ENCODE results near the gene AFF4. TPM values are rescaled to one million over a fixed set of nuclear protein-coding genes. Genes with fewer than 3 reads are reported as not detected.
"Not testable (repeated sequence)": the region's sequence is repeated elsewhere in the genome, so short reads cannot be mapped to it uniquely, and the experiment has no call there.

Gene AFF4
- total RNA-seq, 2 experiments from 2014 or later: 20.9 to 29.3 TPM

GRCh38 chr5:132870801-132871200, 92.6 kb downstream of the AFF4 start:
- Mint-ChIP-seq H3K36me3 (ENCODE audit: low read depth) (peaks cover 53% of the 10 kb centered on the region), H3K27me3 (no peaks in the 10 kb centered on the region), H3K27ac (no peak overlapping the region), H3K4me3 (no peak overlapping the region), H3K9me3 (ENCODE audit: low read depth) (no peaks in the 10 kb centered on the region), H3K4me1 (peaks cover 20% of the 10 kb centered on the region)
- intact Hi-C loops (cut with DNase I, micrococcal nuclease): no loop called here
- DNase-seq: no peak
- ATAC-seq: no peak
- ChIA-PET POLR2A (no interaction called here), CTCF (interaction anchor here (1.6 to 1.8 kb wide), 2 partner anchors 10 to 42 kb away, joined by 4 to 6 read pairs; no protein-coding TSS in a partner anchor)

GRCh38 chr5:132868754-132869153, 94.7 kb downstream of the AFF4 start:
- DNase-seq (no peak), ATAC-seq (no peak)
- ChIA-PET POLR2A (interaction anchor here (0.7 kb wide), 1 partner anchor 37 kb away, joined by 3 read pairs; no protein-coding TSS in a partner anchor), CTCF (interaction anchor here (0.6 to 1.4 kb wide), 5 partner anchors 9 to 219 kb away, joined by 3 to 7 read pairs (median 3); no protein-coding TSS in a partner anchor)
- H3K27me3 Mint-ChIP-seq: no peaks in the 10 kb centered on the region
- peaks cover 26% of the 10 kb centered on the region for H3K4me1 Mint-ChIP-seq
- peaks cover 50% of the 10 kb centered on the region for H3K36me3 Mint-ChIP-seq (ENCODE audit: low read depth)
- intact Hi-C loops (cut with DNase I, micrococcal nuclease): loop anchor here in 1 of 2 experiments (5.0 to 10.0 kb wide), 2 partner anchors 576 to 1234 kb away; partner anchors contain the start of genes RAPGEF6 and SLC22A4
- no peaks in the 10 kb centered on the region for H3K9me3 Mint-ChIP-seq (ENCODE audit: low read depth)
- peak overlapping the region; percentile 24 for H3K4me3 Mint-ChIP-seq
- peak overlapping the region; percentile 55 for H3K27ac Mint-ChIP-seq

- DNase-seq (no peak), ATAC-seq (no peak)
- H3K27me3 Mint-ChIP-seq: no peaks in the 10 kb centered on the region
- peak overlapping the region; percentile 100 for H3K27ac Mint-ChIP-seq
- ChIA-PET CTCF (interaction anchor here (0.6 to 2.7 kb wide), 5 partner anchors 16 to 492 kb away, joined by 3 to 5 read pairs (median 3); partner anchors contain the start of gene SHROOM1), POLR2A (interaction anchor here (0.6 to 1.9 kb wide), 6 partner anchors 10 to 1356 kb away, joined by 3 to 4 read pairs (median 3); partner anchors contain the start of gene RAD50)
- no peaks in the 10 kb centered on the region for H3K9me3 Mint-ChIP-seq (ENCODE audit: low read depth)
- H3K4me1 Mint-ChIP-seq: peaks cover 26% of the 10 kb centered on the region
- peak overlapping the region; percentile 99 for H3K4me3 Mint-ChIP-seq
- peaks cover 42% of the 10 kb centered on the region for H3K36me3 Mint-ChIP-seq (ENCODE audit: low read depth)
- intact Hi-C loops (cut with DNase I, micrococcal nuclease): loop anchor here (2.0 to 10.0 kb wide), 3 partner anchors 184 to 1232 kb away; partner anchors contain the start of genes RAPGEF6 (in 1 of the 2) and SLC22A4 (in 1 of the 2)
Observed at GRCh38 chr5:132867046-132867451, 96.4 kb downstream of the AFF4 start.

GRCh38 chr5:132866342-132867045, 96.9 kb downstream of the AFF4 start, which contains the start of the genes GDF9 and UQCRQ:
Gene GDF9 (minus strand): TSS chr5:132866469. CDS start chr5:132864533, 1,936 bp downstream.
Gene UQCRQ (plus strand): TSS chr5:132866642. CDS start chr5:132866882, 240 bp downstream.
- Mint-ChIP-seq H3K9me3 (ENCODE audit: low read depth) (no peaks in the 10 kb centered on the region), H3K36me3 (ENCODE audit: low read depth) (peaks cover 36% of the 10 kb centered on the region), H3K4me1 (peaks cover 26% of the 10 kb centered on the region), H3K4me3 (peak within 1 kb of the TSS; percentile 99), H3K27me3 (no peaks in the 10 kb centered on the region), H3K27ac (peak within 1 kb of the TSS; percentile 100)
- intact Hi-C loops (cut with DNase I, micrococcal nuclease): loop anchor here (1.0 to 10.0 kb wide), 10 partner anchors 36 to 1232 kb away; partner anchors contain the start of genes AFF4 (in 2 of the 2), SHROOM1 (in 2 of the 2), C5orf15 (in 1 of the 2) and KIF3A (in 1 of the 2)
- ATAC-seq (peak; percentile 99), DNase-seq (peak; percentile 94)
- POLR2A ChIA-PET: interaction anchor here (0.5 to 1.9 kb wide), 8 partner anchors 11 to 1357 kb away, joined by 3 to 4 read pairs (median 3); partner anchors contain the start of genes RAD50 and SOWAHA
- CTCF ChIA-PET: interaction anchor here (0.6 to 2.7 kb wide), 5 partner anchors 17 to 491 kb away, joined by 3 to 5 read pairs (median 3); partner anchors contain the start of gene SHROOM1

GRCh38 chr5:132865668-132866341, 97.6 kb downstream of the AFF4 start:
- peak overlapping the region; percentile 99 for H3K4me3 Mint-ChIP-seq
- intact Hi-C loops (cut with DNase I, micrococcal nuclease): loop anchor here (1.0 to 10.0 kb wide), 10 partner anchors 36 to 1231 kb away; partner anchors contain the start of genes AFF4 (in 2 of the 2), SHROOM1 (in 2 of the 2), C5orf15 (in 1 of the 2) and KIF3A (in 1 of the 2)
- peaks cover 31% of the 10 kb centered on the region for H3K36me3 Mint-ChIP-seq (ENCODE audit: low read depth)
- POLR2A ChIA-PET: interaction anchor here (0.5 to 1.9 kb wide), 4 partner anchors 46 to 309 kb away, joined by 3 to 5 read pairs (median 4); partner anchors contain the start of genes RAD50 and SOWAHA
- no peaks in the 10 kb centered on the region for H3K9me3 Mint-ChIP-seq (ENCODE audit: low read depth)
- CTCF ChIA-PET: interaction anchor here (1.0 to 2.7 kb wide), 4 partner anchors 17 to 128 kb away, joined by 3 to 5 read pairs (median 4); partner anchors contain the start of genes KIF3A and SHROOM1
- peak overlapping the region; percentile 100 for H3K27ac Mint-ChIP-seq
- ATAC-seq: peak; percentile 30
- no peaks in the 10 kb centered on the region for H3K27me3 Mint-ChIP-seq
- DNase-seq: no peak
- peaks cover 26% of the 10 kb centered on the region for H3K4me1 Mint-ChIP-seq

- peaks cover 2% of the 10 kb centered on the region for H3K27me3 Mint-ChIP-seq
Observed at GRCh38 chr5:132860742-132861141, 102.7 kb downstream of the AFF4 start.

GRCh38 chr5:132859889-132860437, 103.5 kb downstream of the AFF4 start:
- H3K36me3 Mint-ChIP-seq (ENCODE audit: low read depth): no peaks in the 10 kb centered on the region
- H3K4me1 Mint-ChIP-seq: peaks cover 2% of the 10 kb centered on the region
- no peaks in the 10 kb centered on the region for H3K9me3 Mint-ChIP-seq (ENCODE audit: low read depth)
- ATAC-seq (no peak), DNase-seq (no peak)
- CTCF ChIA-PET: interaction anchor here (0.8 to 1.3 kb wide), 2 partner anchors 9 to 334 kb away, joined by 3 read pairs; no protein-coding TSS in a partner anchor
- H3K27ac Mint-ChIP-seq: no peak overlapping the region
- H3K4me3 Mint-ChIP-seq: no peak overlapping the region
- H3K27me3 Mint-ChIP-seq: peaks cover 2% of the 10 kb centered on the region
- intact Hi-C loops (cut with DNase I, micrococcal nuclease): loop anchor here in 1 of 2 experiments (10.0 kb wide), 1 partner anchor 1225 kb away; the partner anchor contains the start of gene RAPGEF6
- POLR2A ChIA-PET: no interaction called here

More at GRCh38 chr5:132860742-132861141, 102.7 kb downstream of the AFF4 start:
- DNase-seq: no peak
- H3K36me3 Mint-ChIP-seq (ENCODE audit: low read depth): no peaks in the 10 kb centered on the region
- peaks cover 7% of the 10 kb centered on the region for H3K4me1 Mint-ChIP-seq
- H3K27ac Mint-ChIP-seq: no peak overlapping the region
- intact Hi-C loops (cut with DNase I, micrococcal nuclease): loop anchor here in 1 of 2 experiments (10.0 kb wide), 1 partner anchor 1226 kb away; the partner anchor contains the start of gene RAPGEF6
- H3K9me3 Mint-ChIP-seq (ENCODE audit: low read depth): no peaks in the 10 kb centered on the region
- no peak for ATAC-seq
- POLR2A ChIA-PET: no interaction called here
- CTCF ChIA-PET: interaction anchor here (0.9 to 1.2 kb wide), 3 partner anchors 9 to 31 kb away, joined by 3 to 6 read pairs (median 4); partner anchors contain the start of gene SHROOM1
- H3K4me3 Mint-ChIP-seq: no peak overlapping the region

- ChIA-PET CTCF (no interaction called here), POLR2A (no interaction called here)
- Mint-ChIP-seq H3K36me3 (ENCODE audit: low read depth) (no peaks in the 10 kb centered on the region), H3K27ac (no peak overlapping the region), H3K4me3 (no peak overlapping the region), H3K27me3 (peaks cover 2% of the 10 kb centered on the region), H3K4me1 (peaks cover 2% of the 10 kb centered on the region), H3K9me3 (ENCODE audit: low read depth) (no peaks in the 10 kb centered on the region)
- DNase-seq (no peak), ATAC-seq (no peak)
- intact Hi-C loops (cut with DNase I, micrococcal nuclease): no loop called here
Observed at GRCh38 chr5:132856011-132856410, 107.4 kb downstream of the AFF4 start.

- H3K27ac Mint-ChIP-seq; POLR2A ChIA-PET; DNase-seq; H3K36me3 Mint-ChIP-seq (ENCODE audit: low read depth); H3K27me3 Mint-ChIP-seq; intact Hi-C loops (cut with DNase I, micrococcal nuclease); H3K9me3 Mint-ChIP-seq (ENCODE audit: low read depth); H3K4me1 Mint-ChIP-seq; H3K4me3 Mint-ChIP-seq; ATAC-seq: not testable (repeated sequence)
- CTCF ChIA-PET: interaction anchor here (0.6 to 1.6 kb wide), 5 partner anchors 9 to 354 kb away, joined by 3 to 6 read pairs (median 3); no protein-coding TSS in a partner anchor
Observed at GRCh38 chr5:132854992-132855391, 108.4 kb downstream of the AFF4 start.

GRCh38 chr5:132854301-132854700, 109.1 kb downstream of the AFF4 start:
- POLR2A ChIA-PET: no interaction called here
- intact Hi-C loops (cut with DNase I, micrococcal nuclease): no loop called here
- no peaks in the 10 kb centered on the region for H3K36me3 Mint-ChIP-seq (ENCODE audit: low read depth)

More at GRCh38 chr5:132854301-132854700, 109.1 kb downstream of the AFF4 start:
- DNase-seq (no peak), ATAC-seq (no peak)
- peaks cover 4% of the 10 kb centered on the region for H3K27me3 Mint-ChIP-seq
- no peaks in the 10 kb centered on the region for H3K4me1 Mint-ChIP-seq
- no peak overlapping the region for H3K4me3 Mint-ChIP-seq
- no peak overlapping the region for H3K27ac Mint-ChIP-seq
- H3K9me3 Mint-ChIP-seq (ENCODE audit: low read depth): no peaks in the 10 kb centered on the region
- CTCF ChIA-PET: interaction anchor here (0.7 to 1.6 kb wide), 7 partner anchors 8 to 510 kb away, joined by 3 to 6 read pairs (median 3); no protein-coding TSS in a partner anchor

Measured in activated CD4-positive, alpha-beta T cell treated with anti-CD3 and anti-CD28 coated beads for 36 hours (primary cell).